A549 (cell line): ENCODE results near the gene LDAF1.

ENCODE experiments used
- BHLHE40 ChIP-seq: IDR thresholded peaks from 2 replicates; pipeline ENCODE4 v1.6.1; 2012; ENCODE audit warnings: low read depth, low read length, inconsistent platforms
- CEBPB ChIP-seq, 2 experiments: fragments of >200 bp in 1 of 2; sonication (Bioruptor Twin) in 1 of 2; formaldehyde crosslinking in 1 of 2; IDR thresholded peaks; 2 replicates each; pipeline ENCODE4 v1.6.1; 2012 to 2016
- ESRRA ChIP-seq: fragments of 150-350 bp; IDR thresholded peaks from 2 replicates; pipeline ENCODE4 v1.6.1; 2014; ENCODE audit warnings: mild to moderate bottlenecking, low read length, borderline replicate concordance
- TF ChIP-seq, protein P1 (sequence below): fragments of >200 bp; sonication (Bioruptor Twin); formaldehyde crosslinking; IDR thresholded peaks from 3 replicates; pipeline ENCODE4 v1.5.1; 2016
- TF ChIP-seq, protein P2 (sequence below): fragments of 250-450 bp; sonication (Bioruptor Pico); IDR thresholded peaks from 2 replicates; pipeline ENCODE4 v1.5.0; 2021; ENCODE audit warnings: mild to moderate bottlenecking, moderate library complexity, borderline replicate concordance

DNA sequence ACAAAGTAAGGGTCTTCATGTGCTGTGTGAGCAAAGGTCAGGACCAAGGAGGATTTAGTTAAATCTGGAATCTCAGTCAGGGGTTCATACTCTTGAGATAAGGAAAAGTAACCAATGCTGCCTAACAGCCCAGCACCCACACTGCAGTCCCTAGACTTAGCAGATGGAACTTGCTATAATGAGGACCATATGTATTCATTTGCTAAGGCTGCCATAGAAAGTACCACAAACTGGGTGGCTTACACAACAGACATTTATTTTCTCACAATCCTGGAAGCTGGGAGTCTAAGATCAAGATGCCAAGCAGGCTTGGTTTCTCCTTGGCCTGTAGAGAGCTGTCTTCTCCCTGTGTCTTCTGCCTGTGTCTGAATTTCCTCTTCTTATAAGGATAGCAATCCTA is 32.1 kb downstream of the LDAF1 start:
- no peak for TF ChIP-seq CEBPB (IDR thresholded peaks at IDR 0.05)
- no peak for TF ChIP-seq ESRRA
- TF ChIP-seq, protein P1, sequence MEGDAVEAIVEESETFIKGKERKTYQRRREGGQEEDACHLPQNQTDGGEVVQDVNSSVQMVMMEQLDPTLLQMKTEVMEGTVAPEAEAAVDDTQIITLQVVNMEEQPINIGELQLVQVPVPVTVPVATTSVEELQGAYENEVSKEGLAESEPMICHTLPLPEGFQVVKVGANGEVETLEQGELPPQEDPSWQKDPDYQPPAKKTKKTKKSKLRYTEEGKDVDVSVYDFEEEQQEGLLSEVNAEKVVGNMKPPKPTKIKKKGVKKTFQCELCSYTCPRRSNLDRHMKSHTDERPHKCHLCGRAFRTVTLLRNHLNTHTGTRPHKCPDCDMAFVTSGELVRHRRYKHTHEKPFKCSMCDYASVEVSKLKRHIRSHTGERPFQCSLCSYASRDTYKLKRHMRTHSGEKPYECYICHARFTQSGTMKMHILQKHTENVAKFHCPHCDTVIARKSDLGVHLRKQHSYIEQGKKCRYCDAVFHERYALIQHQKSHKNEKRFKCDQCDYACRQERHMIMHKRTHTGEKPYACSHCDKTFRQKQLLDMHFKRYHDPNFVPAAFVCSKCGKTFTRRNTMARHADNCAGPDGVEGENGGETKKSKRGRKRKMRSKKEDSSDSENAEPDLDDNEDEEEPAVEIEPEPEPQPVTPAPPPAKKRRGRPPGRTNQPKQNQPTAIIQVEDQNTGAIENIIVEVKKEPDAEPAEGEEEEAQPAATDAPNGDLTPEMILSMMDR = no peak
- TF ChIP-seq, protein P2, sequence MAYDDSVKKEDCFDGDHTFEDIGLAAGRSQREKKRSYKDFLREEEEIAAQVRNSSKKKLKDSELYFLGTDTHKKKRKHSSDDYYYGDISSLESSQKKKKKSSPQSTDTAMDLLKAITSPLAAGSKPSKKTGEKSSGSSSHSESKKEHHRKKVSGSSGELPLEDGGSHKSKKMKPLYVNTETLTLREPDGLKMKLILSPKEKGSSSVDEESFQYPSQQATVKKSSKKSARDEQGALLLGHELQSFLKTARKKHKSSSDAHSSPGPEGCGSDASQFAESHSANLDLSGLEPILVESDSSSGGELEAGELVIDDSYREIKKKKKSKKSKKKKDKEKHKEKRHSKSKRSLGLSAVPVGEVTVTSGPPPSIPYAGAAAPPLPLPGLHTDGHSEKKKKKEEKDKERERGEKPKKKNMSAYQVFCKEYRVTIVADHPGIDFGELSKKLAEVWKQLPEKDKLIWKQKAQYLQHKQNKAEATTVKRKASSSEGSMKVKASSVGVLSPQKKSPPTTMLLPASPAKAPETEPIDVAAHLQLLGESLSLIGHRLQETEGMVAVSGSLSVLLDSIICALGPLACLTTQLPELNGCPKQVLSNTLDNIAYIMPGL = no peak
- no peak for TF ChIP-seq BHLHE40
